ENCODE data around the gene NBEAL1.

GRCh38 chr2:203003716-203004115 is 11.0 kb upstream of the NBEAL1 start:
- no peak for TF ChIP-seq CTCF (conservative IDR thresholded peaks at IDR 0.05; ENCODE audit: low read length)
- TF ChIP-seq EZH2phosphoT487 (IDR thresholded peaks at IDR 0.05; ENCODE audit: borderline replicate concordance), result no peak
